ENCODE results near the gene SULT2A1.

Gene SULT2A1

DNA sequence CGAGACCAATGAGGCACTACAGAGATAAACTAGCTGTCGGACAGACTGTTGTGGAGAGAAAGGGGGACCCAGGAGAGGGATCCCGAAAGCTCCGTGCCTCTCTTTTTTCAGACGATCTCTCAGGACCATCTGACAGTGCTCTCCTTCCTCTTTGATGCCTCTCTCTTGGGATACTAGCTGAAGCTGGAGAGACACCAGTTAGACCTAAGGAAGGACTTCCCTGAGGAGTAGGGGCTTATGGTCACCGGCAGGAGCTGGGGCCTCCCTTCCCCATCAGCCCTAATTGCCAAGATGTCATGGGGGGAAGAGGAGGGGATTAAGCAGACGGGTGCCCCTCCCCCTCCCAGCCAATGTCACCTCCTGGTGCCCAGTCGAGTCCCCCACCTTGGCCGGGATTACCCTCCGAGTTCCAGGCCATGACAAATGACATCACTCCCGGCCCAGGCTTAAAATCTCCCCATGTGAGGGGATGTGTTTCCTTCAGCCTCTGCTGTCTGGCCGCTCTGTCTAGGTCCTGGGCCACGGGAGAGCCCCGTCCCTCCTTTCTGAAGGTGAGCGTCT, 64.6 kb downstream of the SULT2A1 start, which contains the start of gene CRX:
CRX (plus strand) TSS at position 478 of the 561 bp plus-strand sequence. CDS start 12,507 bp downstream, outside the sequence.
- no peak within 1 kb of the TSS for H3K4me3 ChIP-seq (ENCODE audit: low read depth, low read length)

More for the DNA sequence above, 64.6 kb downstream of the SULT2A1 start, which contains the start of gene CRX:
- TF ChIP-seq, protein P1, sequence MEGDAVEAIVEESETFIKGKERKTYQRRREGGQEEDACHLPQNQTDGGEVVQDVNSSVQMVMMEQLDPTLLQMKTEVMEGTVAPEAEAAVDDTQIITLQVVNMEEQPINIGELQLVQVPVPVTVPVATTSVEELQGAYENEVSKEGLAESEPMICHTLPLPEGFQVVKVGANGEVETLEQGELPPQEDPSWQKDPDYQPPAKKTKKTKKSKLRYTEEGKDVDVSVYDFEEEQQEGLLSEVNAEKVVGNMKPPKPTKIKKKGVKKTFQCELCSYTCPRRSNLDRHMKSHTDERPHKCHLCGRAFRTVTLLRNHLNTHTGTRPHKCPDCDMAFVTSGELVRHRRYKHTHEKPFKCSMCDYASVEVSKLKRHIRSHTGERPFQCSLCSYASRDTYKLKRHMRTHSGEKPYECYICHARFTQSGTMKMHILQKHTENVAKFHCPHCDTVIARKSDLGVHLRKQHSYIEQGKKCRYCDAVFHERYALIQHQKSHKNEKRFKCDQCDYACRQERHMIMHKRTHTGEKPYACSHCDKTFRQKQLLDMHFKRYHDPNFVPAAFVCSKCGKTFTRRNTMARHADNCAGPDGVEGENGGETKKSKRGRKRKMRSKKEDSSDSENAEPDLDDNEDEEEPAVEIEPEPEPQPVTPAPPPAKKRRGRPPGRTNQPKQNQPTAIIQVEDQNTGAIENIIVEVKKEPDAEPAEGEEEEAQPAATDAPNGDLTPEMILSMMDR (IDR thresholded peaks at IDR 0.05; ENCODE audit: borderline replicate concordance, insufficient read depth, low read depth, low read length) = no peak
